ENCODE results near the gene EPHA7.

EPHA7 gene

DNA sequence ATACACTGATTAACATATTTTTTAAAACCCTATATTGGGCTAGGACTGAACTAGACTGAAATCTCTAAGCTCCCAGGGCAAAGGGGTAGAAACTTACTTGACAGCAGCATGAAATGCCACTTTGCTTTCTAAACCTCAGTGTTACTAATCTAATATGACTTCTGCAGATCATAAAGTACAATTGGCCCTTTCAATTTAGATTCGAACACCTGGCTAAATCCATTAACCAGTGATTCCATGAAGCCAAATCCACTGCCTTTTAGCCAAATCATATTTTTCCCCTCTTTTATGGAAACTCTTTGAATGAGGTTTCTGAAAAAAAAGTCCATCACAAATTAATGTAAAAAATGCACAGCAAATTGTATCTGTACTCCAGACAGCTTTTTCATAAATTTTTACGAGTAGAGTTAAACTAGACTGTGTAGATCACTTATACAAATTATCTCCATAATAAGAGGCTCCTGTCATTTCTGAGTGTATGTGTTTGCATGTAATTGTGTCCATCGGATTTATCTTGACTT is 25.7 kb downstream of the EPHA7 start:
- DNase-seq (ENCODE audit: low spot score): no peak

DNA sequence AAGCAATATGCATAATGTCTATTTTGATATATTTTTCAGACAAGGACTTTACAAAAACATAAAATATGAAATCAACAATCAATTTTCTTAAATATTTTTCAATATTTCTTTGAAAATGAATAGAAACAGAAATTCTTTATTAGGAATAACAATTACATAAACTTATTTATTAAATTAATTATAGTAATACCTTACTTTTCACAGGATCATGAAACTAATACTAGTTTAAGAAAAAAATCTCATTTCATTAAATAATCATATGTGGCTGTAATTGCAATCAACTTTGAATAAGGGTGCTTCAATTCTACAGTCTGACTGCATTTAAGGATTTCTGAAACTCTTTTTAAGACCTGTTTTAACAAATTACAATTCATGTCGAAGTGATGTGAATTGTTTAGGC is 26.6 kb downstream of the EPHA7 start:
- DNase-seq (ENCODE audit: low spot score): no peak

DNA sequence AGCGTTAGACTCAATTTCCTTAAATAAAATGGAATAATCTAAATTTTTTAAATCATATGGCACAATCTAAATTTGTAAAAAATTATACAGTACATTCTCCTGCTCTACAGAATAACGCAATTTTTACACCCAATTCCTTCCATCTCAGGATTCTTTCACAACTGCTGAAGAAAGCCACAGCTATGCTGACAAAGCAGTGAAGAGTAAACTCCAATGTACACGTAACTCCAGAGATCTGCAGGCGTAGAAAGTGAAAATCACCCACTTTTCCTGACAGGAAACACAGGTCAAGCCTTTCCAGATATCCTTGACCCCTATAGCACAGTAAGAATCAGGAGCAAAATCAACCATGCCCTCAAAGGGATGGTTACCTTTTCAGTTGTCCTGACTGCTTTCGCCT is 27.4 kb downstream of the EPHA7 start:
- no peak for DNase-seq (ENCODE audit: low spot score)

DNA sequence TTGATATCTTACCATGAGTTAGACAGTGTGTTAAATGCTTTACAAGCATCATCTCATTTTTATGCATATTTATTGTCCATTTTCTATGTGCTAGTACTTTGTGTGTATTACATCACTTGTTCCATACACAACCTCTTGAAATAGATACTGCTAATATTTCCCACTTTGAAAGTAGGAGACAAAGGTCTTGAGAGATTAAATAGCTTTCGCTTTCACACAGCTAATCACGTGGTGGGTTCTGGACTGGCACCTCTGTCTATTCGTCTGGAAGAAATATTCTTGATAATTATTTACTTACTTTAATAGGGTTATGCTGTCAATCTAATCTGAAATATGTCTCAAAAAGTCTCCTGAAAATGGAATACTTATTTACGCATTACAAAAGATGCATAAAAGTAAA is 30.2 kb downstream of the EPHA7 start:
- no peak for DNase-seq (ENCODE audit: low spot score)

DNA sequence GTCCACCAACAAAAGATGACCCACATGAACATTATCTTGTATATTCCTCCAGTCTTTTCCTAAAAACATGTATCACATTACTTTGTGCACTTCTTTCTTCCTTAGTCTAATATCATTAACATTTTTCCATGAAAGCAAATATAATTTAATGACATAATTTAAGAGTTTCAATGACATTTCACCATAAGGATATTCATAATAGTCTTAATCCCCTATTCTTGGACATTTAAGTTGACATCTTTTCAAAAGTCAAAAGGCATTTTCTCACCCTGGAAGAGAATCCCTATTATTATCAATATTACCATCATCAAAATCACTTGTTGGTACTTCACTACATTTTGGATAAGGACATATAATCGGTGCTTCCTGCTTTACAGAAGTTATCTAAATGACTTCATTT is 31.3 kb downstream of the EPHA7 start:
- no peak for DNase-seq (ENCODE audit: low spot score)

DNA sequence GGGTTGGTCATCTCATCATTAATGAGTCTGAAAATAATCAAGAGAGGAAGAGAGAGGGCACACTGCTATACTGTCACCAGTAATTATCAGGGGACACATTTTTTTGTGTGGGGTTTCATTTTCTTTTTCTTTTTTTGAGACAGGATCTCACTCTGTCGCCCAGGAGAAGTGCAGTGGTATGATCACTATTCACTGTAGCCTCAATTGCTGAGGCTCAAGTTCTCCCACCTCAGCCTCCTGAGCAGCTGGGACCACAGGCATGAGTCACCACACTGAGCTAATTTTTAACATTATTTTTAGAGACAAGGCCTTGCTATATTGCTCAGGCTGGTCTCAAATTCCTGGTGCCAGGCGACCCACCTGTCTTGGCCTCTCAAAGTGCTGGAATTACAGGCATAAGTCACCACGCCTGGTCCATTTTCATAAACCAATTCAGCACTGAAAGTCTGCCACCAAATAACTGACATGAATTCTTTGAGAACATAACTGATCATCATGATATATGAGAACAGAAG is 43.3 kb downstream of the EPHA7 start:
- DNase-seq (ENCODE audit: low spot score): no peak

DNA sequence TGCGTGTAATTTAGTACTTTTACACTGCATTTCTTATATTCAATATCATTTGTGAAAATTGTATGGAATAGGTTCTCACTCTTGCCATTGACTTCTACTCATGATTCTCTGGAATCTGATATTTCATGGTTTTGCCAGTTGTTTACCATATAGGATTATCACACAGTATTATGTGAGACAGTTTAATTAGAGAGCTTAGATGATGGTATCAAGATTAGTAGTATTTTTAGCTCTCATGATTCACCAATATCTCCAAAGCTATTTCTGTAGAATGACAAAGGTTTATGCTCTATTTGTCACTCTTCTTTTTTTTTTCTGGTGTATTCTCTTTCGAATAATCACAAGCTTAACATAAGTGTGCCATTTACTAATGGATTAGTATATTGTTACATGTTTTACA is 45.9 kb downstream of the EPHA7 start:
- no peak for DNase-seq (ENCODE audit: low spot score)

DNA sequence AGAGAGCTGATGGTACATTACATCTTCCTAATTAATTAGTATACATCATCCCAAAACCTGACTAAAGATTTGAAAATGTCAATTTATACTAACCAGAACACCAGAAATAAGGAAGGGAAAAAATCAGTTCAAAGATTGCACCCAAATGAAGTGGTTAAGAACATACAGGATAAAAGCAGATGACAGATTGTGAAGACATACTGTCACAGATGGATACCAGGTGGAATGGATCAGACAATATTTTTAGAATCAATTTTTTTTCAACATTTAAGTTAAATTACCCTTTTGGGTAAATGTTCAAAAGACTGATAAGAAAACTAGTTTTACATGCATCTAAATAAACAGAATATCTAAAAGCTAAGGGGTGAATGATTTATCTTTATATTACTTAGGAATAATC is 47.6 kb downstream of the EPHA7 start:
- DNase-seq (ENCODE audit: low spot score): no peak

DNA sequence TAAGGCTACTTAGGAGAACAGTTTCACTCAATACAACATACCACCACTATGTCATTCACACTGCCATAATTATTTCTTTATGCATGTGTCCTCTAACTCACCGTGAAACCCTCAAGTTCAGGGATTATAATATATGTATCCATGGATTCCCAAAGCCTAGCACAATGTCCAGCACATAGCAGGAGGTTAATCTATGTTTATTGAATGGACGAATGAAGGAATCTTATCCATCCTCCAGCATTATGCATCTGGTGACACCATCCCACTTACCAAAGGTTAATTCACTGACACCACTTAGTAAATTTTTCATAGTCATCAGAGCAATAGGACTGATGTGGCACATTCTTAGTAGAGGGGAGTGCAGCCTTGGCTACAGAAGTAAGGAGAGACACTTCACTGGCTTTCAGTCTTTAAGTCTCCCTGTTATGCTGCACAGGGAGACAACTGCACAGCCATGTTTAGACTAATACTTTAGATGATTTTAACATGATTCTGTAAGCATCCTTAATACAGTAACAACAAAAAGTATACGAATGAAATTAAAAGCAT is 49.7 kb downstream of the EPHA7 start:
- no peak for DNase-seq (ENCODE audit: low spot score)

DNA sequence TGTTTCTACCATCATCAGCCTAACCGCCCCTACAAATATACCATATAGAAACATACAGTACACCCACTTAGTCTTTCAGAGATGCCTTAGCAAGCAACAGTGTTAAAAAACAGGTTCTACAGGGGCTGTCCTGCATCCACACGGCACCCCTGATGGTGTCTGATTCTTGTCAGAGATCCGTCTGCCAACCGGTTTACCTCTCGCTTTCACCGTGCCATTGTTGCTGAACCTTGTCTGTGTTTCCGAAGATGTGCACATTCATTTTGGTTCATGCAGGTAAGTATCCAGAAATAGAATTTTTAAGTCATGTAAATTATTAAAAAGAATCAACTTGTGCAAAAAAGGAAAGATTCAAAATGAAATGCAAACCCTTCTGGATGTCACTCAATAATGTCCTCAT is 52.9 kb downstream of the EPHA7 start:
- DNase-seq (ENCODE audit: low spot score): no peak

DNA sequence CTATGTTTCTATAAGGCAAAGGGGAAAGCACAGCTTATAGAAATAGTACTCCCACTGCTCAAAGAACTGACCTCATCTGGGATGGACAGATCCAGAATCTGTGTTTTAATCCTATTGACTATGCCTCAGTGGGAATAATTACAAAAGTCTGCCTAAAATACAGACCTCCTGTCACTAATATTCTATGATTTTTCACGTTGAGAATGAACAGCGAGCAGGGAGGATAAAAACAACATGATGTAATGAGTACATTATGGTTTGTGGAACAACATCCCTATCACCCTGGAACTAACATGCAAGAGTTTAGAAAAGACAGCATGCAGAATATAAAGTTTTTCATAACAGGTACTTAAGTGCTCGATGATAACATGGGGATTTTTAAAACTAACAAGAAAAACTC is 53.9 kb downstream of the EPHA7 start:
- DNase-seq (ENCODE audit: low spot score): no peak

DNA sequence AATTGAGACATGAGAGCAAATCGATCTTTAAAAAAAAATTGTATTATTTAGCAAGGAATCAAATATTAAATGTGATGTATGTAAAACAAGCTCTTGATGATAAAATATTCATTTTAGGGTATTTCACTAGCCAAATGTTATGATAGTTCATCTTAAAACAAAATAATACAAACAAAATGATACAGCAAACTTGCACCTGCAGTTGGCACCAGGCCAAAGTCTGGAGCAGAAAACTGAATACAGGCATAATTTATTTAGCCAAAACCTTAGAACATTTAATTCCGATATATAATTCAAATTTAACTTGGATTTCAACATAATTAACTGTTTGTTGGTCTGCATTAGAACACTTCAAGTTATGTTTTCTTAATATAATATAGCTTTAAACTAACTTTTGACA is 60.9 kb downstream of the EPHA7 start:
- DNase-seq (ENCODE audit: low spot score): no peak

DNA sequence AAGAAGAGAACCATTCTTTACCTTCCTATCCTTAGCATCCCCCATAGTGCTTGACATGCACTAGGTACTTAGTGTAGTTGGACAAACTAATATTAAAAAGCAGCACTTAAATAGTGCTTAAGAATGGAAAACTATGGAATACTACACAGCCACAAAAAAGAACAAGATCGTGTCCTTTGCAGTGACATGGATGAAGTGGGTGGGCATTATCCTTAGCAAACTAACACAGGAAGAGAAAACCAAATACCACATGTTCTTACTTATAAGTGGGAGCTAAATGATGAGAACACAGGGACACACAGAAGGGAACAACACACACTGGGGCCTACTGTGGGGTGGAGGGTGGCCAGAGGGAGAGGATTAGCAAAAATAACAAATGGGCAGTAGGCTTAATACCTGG is 66.8 kb downstream of the EPHA7 start:
- DNase-seq (ENCODE audit: low spot score): no peak

DNA sequence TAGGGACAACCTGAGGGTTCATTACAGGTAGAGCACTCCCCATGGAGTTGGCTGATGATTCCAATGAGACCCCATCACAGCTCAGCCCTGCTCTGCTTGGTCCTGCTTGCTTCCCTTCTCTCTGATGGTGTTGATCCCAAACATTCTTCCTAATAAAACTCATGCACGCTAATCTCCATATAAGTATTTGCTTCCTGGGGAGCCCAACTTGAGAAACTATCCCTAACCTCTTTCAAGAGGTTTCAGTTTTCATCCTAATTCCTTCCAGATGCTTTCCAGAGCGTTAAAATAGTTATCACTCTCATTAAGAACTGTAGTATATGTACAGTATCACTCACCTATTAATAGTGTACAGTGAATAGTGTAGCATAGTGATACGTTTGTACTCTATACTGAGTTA is 68.1 kb downstream of the EPHA7 start:
- DNase-seq (ENCODE audit: low spot score): no peak

DNA sequence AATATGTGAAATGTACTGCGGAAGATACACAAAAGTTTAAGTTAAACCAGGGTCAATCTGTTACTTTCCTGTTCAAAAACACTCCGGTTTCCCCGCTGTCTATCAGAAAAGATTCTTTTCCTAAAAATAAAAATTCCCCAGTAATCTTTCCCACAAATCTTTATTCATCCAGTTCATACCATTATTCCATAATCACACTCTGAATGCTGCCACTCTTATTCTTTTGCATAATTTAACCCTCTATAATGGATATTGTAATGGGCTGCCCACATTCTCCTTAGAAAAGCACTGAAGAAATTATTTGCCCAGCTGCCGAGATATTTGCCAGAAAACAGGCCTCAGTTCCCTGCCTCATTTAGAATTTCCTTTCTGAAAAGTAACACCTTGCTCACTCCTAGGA is 68.6 kb downstream of the EPHA7 start:
- no peak for DNase-seq (ENCODE audit: low spot score)

DNA sequence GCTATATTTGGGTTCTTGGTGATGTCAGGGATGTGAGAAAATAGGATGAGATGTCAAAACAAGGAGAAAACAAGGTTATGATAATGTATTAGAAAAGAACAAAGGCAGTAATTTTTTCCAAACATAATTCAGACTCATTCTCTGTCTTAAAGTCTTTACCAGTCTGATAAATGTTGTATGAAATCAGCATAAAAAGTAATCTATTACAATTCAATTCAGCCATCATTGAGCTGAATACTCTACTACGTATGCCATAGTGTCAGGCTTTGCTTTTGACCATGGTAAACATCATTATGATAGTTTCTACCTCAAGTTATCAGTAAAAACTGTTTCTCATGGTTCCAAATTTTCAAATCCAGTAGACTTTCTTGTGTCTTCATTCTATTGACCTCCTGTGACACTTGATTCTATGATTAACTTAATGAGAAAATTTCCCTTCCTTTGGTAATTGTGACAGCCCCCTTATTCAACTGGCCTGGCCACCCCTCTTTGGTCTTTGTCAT is 75.0 kb downstream of the EPHA7 start:
- no peak for DNase-seq (ENCODE audit: low spot score)

DNA sequence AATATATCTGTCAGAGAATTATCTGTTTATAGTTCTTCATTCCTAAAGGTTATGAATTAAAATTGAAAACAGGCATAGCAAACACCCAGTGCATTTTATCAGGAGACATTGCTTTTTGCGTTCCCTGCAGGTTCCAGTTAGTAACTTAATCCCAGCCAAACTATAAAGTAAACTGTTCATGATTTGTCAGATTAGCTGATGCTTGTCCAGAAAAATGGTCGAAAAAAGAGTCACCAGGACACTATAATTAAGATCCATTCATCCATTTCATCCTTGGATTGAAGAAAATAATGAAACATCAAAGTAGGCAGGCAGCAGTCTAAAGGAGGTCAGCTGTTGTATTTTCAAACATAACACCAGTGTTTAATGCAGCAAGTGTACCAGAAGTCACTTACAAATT is 75.9 kb downstream of the EPHA7 start:
- no peak for DNase-seq (ENCODE audit: low spot score)

DNA sequence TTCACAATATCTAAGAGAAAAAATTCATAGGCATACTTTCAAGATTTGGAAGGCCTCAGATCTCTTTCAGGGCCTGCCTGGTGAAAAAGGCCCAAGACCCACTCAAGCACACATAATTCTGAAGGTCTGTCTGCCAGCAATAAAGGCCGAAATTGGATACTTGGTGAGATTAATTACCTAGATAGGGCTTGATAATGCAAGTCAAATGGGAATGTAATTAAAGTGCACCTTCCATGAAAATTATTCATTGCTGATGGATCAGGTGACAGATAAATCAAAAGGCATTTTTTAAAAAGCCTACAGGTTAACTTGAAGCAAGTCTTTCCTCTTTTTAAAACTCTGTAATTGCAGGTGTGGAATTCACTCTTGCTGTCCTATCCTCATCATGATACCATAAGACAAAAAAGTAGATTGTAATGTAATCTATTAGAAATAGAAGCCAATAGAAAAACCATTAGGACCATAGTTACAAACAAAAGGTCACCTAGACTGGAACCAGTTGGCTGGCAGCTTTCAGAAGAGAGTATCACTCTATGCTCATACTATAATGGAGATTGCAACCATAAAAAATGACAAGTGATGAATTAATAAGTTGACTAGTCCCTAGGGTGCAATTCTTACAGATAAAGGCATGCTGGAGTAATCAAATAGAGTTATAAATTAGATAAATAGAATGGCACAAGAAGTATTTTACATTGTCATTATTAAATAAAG is 77.3 kb downstream of the EPHA7 start:
- no peak for DNase-seq (ENCODE audit: low spot score)

DNA sequence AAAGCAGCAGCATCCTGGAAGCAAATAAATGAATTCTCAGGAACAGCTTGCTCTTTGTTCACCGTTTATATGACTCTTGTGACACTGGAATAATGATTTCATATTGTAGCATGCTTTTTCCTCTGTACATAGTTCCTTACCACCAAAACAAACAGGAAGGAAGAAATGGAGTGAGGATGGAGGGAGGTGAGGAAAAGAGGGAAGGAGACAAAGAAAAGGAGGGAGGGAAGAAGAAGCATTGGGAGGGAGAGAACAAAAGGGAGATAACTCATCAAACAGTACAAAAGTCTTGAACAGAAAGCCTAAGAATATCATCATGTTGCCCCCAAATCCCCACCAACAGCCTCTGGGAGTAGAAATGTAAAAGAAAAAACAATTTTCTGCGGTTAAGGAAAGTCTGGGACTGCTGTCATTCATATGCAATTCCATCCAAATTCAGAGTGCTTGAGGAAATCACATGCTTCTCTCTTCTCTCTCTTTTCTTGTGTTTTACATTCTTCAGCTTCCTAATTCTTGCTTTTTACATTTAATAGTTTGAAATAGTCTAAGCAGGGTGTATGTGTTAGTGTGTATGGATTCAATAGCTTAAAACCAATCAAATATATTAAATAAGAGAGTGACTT is 81.5 kb downstream of the EPHA7 start:
- no peak for DNase-seq (ENCODE audit: low spot score)

DNA sequence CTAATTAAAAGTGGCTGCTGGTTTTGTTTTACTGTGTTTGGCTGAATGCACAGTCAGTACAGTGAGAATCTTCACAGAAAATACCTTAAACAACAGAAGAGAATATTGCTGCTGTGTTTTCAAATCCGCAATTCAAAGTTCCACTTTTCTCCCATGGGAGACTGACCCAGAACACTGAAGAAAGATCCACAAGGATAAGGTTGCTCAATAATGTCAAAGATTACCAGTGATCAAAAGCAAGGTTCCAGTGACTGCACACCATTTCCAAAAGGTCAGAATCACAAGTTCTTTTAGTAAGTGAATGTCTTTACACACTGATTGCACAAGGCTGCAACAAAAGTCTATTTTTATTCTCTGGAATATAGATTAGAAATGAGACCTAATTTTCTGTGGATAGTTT is 82.3 kb downstream of the EPHA7 start:
- no peak for DNase-seq (ENCODE audit: low spot score)

DNA sequence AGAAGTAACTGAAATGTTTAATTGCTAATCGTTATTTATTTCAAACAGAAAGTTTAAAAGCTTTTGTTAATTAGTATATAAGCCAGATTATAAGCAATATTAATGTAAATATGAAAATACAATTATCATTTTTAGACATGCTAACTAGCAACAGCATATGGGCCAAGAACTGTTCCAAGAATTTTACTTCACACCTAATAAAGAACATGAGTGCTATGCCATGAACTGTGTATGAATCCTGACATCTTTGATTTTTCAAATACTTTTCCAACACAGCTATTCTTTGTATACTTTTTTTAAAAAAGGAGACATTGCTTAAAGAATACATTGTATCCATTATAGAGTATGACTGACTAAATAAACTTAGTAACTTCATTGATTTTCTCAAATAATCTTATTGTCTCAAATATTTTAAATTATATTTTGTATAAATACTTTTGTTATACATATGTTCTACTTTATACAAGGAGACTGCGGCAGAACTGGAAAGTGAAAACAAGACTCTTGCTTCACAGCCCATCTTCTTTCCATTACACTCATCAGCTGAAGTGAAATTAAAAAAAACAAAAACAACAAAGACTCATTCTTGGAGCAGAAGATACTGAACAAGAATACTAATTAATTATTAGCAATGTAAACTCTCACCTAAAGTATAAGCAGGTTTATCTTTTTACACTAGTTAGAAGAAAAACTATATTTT is 89.9 kb downstream of the EPHA7 start:
- DNase-seq (ENCODE audit: low spot score): no peak

DNA sequence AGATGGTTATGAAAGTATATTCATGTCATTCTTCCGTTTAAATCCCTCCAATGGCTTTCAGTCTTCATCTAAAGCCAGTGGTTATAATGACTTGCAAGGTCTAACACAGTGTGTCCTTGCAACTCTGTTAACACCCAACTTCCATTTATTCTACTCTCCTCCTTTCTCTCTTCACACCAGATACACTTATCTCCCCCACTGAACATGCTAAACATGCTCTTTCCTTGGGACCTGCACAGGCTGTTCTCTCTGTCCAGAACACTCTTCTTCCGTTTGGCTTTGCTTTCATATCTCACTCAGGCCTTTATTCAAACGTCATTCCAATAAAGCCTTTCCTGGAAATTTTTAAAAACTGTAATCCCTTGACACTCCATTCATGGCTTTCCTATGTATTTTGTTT is 91.5 kb downstream of the EPHA7 start:
- DNase-seq (ENCODE audit: low spot score): no peak

DNA sequence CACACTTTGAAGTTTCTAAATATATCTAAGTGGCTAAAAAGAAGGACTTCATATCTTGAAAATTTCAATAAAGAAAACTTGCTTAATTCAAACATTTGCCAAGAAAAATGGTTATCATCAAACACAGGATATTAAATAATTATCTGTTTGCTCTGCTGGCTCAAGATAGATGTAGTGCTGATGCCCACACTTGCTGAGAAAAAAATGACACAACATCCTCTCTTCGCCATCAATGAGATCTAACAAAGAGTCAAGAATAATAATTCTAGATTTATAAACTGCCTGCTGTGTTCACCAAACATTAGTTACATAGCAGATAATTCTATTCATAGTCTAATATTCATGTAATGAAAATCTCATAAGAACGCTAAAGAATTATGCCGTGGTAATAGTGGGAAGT is 93.6 kb downstream of the EPHA7 start:
- DNase-seq (ENCODE audit: low spot score): no peak

Data from GM03348 (cell line).